Measurements from ENCODE around the gene CYP4F8. TPM values are rescaled to one million over a fixed set of nuclear protein-coding genes. Genes with fewer than 3 reads are reported as not detected.

Gene CYP4F8
- total RNA-seq = not detected in 2 replicates

GRCh38 chr19:15614507-15615379 is at the start of gene CYP4F8:
Gene CYP4F8, plus strand, starts transcription at chr19:15615218. Its CDS starts 399 bp downstream, at chr19:15615617.

GRCh38 chr19:15640294-15640903 is 25.4 kb downstream of the CYP4F8 start, which contains the start of gene CYP4F3:
Gene CYP4F3, plus strand, starts transcription at chr19:15640897. Its CDS starts 519 bp downstream, at chr19:15641416.

GRCh38 chr19:15672580-15673175 is 57.7 kb downstream of the CYP4F8 start, which contains the start of gene CYP4F12:
Gene CYP4F12, plus strand, starts transcription at chr19:15673087. Its CDS starts 443 bp downstream, at chr19:15673530.

Small RNA genes within 50 kb of the gene (small RNA-seq; reads per million reads assigned to genes)
- not detected for gene AD000091.1 (ENCODE audit: low replicate concordance)

Other genes starting within 250 kb of the CYP4F8 start
- gene AKAP8, start 235.4 kb upstream of the CYP4F8 start, total RNA-seq = 19.7 and 23.5 TPM in 2 replicates
- 64.3 and 75.6 TPM in 2 replicates for gene AKAP8L, start 196.2 kb upstream of the CYP4F8 start, total RNA-seq
- gene WIZ, start 165.3 kb upstream of the CYP4F8 start, total RNA-seq = 11.2 TPM in 2 replicates
- gene RASAL3, start 150.7 kb upstream of the CYP4F8 start, total RNA-seq = not detected in 2 replicates
- not detected in 2 replicates for gene PGLYRP2, start 135.7 kb upstream of the CYP4F8 start, total RNA-seq
- not detected in 2 replicates for gene CYP4F22, start 106.7 kb upstream of the CYP4F8 start, total RNA-seq
- gene CYP4F3, start 25.7 kb downstream of the CYP4F8 start, total RNA-seq = not detected in 2 replicates
- gene CYP4F12, start 57.9 kb downstream of the CYP4F8 start, total RNA-seq = not detected in 2 replicates
- not detected in 2 replicates for gene OR10H2, start 112.8 kb downstream of the CYP4F8 start, total RNA-seq
- not detected in 2 replicates for gene OR10H3, start 122.8 kb downstream of the CYP4F8 start, total RNA-seq
- not detected in 2 replicates for gene OR10H5, start 172.4 kb downstream of the CYP4F8 start, total RNA-seq
- gene OR10H1, start 200.4 kb downstream of the CYP4F8 start, total RNA-seq = not detected in 2 replicates